Measurements from ENCODE around the gene AKAP6.

The AKAP6 gene

DNA sequence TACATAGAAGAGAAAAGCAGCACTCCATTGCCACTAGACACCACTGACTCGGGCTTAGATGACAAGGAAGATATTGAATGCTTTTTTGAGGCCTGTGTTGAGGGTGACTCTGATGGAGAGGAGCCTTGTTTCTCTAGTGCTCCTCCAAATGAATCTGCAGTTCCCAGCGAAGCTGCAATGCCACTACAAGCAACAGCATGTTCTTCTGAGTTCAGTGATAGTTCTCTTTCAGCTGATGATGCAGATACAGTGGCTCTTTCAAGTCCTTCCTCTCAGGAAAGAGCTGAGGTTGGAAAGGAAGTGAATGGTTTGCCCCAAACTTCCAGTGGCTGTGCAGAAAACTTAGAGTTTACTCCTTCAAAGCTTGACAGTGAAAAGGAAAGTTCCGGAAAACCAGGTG is 495.1 kb downstream of the AKAP6 start:
- TF ChIP-seq CTCF (IDR thresholded peaks at IDR 0.05), result no peak

GRCh38 chr14:32825058-32825457 is 496.0 kb downstream of the AKAP6 start:
- TF ChIP-seq CTCF (IDR thresholded peaks at IDR 0.05), result no peak

- TF ChIP-seq CTCF (IDR thresholded peaks at IDR 0.05), result no peak
Measured at GRCh38 chr14:32826404-32827082, 497.4 kb downstream of the AKAP6 start.

- TF ChIP-seq CTCF (IDR thresholded peaks at IDR 0.05), result no peak
Measured at GRCh38 chr14:32827514-32827913, 498.4 kb downstream of the AKAP6 start.

DNA sequence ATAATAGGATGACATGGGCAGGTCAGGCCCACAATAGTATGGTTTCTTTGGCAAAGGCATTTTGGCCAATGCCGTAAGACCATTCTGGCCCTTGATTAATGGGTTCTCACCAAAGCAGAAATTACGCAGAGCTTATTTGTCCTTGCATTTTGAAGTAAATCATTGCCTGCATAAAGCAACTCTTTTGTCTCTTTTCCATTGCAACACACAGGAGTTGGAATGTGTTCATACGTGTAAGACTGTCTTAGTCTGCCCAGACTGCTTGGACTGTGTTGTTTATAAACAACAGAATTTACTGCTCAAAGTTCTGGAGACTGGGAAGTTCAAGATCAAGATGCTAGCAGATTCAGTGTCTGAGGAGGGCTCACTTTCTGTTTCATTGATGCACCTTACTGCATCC is 506.8 kb downstream of the AKAP6 start:
- TF ChIP-seq CTCF (IDR thresholded peaks at IDR 0.05), result no peak

DNA sequence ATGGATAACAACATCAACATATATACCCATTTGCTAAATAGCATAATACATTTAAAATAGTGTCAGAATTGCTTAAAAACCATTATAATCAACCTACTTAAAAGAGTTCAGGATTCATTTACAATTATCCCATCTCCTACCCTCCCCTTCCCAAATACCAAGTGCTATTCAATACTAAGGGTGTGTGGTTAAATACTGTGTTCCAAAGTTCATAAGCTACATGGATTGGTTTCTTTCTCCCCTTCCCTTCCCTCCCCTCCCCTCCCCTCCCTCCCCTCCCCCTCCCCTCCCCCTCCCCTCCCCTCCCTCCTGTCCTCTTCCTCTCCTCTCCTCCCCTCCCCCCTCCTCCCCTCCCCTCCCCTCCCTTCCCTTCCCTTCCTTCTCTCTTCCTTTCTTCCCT is 512.6 kb downstream of the AKAP6 start:
- no peak for TF ChIP-seq CTCF (IDR thresholded peaks at IDR 0.05)

- no peak for TF ChIP-seq CTCF (IDR thresholded peaks at IDR 0.05)
Measured at GRCh38 chr14:32846821-32847365, 517.8 kb downstream of the AKAP6 start.

GRCh38 chr14:32847867-32848266 is 518.8 kb downstream of the AKAP6 start:
- no peak for TF ChIP-seq CTCF (IDR thresholded peaks at IDR 0.05)
